HG03039 (cell line): Measurements from ENCODE around the gene APCDD1L.

ENCODE experiments used
- ATAC-seq: cut with Tn5 transposase; IDR thresholded peaks from one replicate; pipeline ENCODE4 v1.9.1; 2021; ENCODE audit warnings: mild to moderate bottlenecking, moderate library complexity; ENCODE audit not compliant: unreplicated experiment

Gene APCDD1L

DNA sequence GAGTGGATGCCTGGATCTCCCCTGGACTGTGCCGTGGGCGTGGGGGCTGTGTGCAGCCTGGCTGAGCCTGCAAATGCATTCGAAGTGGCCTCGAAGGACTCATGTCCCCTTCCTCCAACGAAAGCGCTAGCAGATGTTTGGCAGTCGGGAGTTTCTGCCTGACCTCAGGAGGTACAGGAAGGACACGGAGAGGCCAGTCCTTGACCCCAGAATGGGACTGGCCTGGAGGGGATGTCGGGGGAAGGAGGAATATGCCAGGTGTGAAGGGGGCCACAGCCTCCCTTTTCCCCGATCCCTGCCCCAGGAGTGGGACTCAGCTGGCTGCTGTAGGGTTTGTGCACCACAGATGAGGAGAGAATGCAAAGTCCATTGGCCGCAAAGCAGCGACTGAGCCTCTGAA lies 45.6 kb downstream of the APCDD1L start:
- ATAC-seq, result no peak

DNA sequence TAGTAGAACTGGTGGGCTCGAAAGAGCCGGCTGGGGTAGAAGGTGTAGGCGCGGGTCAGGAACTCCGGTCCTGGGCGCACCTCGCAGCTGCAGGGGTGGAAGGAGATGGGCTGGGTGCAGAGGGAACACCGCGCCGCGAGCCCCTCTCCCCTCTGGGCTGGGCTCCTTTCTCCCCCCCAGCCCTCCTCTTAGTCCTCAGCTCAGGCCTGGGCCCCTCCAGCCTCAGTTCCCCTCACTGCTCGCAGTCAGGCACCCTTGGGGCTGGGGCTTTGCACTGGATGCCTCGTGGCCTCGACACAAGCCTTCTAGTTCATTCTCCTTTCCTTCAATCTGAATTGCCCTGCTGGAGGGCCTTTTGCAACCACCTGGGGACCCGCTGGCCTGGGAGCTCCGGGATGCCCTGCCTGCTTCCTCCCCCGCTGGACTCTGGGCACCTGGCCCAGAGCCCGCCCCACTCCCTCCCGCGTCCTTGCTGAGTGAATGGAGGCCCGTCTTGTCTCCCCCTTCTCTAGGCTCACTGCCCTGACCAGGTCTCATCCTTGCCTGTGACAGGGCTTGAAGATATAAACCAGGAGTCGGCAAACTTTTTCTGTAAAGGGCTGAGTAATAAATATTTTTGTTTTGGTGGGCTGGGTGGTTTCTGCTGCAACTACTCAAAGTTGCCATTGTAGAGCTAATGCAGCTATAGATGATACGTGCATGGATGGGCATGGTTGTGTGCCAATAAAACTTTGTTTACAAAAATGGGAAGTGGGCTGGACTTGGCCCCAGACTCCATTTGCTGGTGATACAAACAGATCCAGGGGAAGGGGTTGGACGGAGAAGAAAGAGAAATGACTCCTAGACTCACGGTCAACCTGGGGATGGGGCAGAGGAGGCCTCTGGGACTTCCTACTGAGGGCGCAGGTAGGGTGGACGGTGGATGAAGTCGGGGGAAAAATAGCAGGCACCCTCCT lies 47.3 kb downstream of the APCDD1L start:
- no peak for ATAC-seq

- no peak for ATAC-seq
These were observed 48.2 kb downstream of the APCDD1L start for GRCh38 chr20:58466729-58467571.

- no peak for ATAC-seq
These were observed 49.0 kb downstream of the APCDD1L start for GRCh38 chr20:58466095-58466708.

DNA sequence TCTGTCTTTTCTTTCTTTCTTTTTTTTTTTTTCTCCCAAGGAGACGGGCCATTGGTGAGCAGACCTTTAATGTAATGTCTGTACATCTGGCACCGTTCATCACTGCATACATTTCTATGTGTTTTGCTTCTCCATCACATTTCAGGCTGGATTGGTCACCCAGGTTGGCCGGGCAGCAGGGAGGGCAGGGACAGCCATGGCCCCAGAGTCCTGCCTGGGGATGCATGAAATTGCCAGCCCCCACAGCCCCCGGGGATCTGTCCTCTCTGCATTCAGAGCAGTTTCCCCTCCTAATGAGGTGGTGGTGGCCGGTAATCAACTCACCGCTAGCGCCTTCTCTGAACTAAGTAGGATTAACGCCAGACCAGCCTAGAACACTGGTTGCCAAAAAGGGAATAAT lies 50.4 kb downstream of the APCDD1L start:
- no peak for ATAC-seq

DNA sequence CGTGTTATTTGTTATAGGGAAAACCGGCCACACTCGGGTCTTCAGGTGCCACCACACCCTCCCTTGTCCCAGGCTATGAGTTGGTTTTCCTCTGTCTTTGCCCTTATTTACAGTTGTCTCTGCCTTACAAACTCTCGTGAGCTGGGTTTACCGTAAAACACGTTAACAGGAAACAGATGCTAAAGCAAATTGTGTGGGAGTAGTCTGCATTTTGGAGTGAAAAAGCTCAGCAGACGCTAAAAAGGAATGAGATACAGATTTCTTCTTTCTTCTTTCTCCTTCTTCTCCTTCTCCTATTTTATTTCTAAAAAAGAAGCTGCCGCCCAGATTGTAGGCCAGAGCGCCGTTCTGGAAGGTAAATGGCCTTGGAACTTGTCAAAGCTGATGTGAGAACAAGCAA lies 51.9 kb downstream of the APCDD1L start:
- no peak for ATAC-seq

DNA sequence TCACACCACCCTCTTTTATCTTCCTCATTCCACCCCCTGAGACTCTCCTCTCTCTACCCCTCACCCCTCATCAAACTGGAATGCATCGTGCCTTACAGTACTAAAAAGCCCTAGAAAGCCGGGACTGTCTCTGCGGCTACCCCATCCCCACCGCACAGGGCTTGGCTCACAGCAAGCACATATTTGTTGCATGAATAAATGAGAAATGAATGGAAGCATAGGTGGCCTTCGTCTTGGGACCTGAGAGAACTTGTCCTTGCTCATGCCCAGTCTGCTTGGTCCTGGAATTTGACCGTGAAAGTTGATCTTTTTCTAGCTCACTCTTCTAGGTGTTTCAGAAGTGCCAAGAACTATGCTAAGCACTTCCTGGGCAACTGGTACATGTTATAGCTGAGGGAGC lies 53.3 kb downstream of the APCDD1L start:
- no peak for ATAC-seq

DNA sequence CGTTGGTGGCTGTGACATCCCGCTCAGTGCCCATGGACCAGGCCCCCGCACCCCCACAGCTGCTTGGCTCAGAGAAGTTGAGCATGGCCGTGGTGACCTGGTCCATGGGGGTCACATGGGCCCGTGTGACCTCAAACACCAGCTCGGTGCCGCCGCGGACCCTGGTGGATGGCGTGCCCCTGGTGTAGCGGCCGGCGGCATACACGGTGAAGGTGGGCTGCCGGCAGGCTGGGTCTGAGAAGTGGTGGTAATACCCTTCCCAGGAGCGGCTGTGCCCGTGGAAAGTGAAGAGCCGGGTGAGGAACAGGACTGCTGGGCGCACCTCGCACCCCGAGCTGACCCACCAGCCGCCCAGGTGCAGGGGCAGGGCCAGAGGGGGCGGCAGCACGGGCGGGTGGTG lies 54.1 kb downstream of the APCDD1L start:
- ATAC-seq, result no peak

DNA sequence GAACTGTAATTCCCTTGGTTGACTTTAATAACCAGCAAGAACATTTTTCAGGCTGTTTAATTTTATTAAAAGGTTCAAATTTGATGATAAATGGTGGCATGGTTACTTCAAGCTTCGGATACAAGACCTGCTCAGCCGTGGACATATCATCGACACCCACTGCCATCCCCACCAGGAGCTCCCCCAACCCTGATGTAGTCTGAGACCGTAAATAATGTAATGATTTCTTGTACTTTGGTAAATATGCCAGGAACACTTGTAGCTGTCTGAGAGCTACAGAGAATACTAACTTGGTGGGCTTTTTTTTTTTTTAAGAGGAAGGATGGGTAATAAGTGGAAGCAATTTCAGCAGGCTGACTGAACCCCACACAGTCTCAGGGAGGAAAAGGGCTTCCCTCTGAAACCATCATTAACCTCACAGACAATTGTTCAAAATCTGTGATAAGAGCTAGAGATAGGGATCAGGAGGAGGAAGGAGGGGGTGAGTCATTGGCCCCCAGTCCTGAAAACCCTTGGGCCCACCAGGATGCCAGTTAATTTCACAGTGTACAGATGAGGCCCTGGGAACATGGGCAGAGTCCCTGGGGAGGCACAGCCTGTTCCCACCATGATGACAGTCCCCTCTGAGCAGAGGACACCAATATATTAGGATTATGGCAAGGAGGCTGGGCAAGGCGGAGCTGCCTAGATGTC lies 56.0 kb downstream of the APCDD1L start:
- ATAC-seq, result peak; percentile 17

- peak; percentile 90 for ATAC-seq
These were observed 56.7 kb downstream of the APCDD1L start for GRCh38 chr20:58458342-58459057.

GRCh38 chr20:58457083-58457695 lies 58.0 kb downstream of the APCDD1L start:
- no peak for ATAC-seq

- ATAC-seq, result no peak
These were observed 60.7 kb downstream of the APCDD1L start for GRCh38 chr20:58454460-58454859.

- no peak for ATAC-seq
These were observed 61.8 kb downstream of the APCDD1L start for GRCh38 chr20:58453391-58453790.

DNA sequence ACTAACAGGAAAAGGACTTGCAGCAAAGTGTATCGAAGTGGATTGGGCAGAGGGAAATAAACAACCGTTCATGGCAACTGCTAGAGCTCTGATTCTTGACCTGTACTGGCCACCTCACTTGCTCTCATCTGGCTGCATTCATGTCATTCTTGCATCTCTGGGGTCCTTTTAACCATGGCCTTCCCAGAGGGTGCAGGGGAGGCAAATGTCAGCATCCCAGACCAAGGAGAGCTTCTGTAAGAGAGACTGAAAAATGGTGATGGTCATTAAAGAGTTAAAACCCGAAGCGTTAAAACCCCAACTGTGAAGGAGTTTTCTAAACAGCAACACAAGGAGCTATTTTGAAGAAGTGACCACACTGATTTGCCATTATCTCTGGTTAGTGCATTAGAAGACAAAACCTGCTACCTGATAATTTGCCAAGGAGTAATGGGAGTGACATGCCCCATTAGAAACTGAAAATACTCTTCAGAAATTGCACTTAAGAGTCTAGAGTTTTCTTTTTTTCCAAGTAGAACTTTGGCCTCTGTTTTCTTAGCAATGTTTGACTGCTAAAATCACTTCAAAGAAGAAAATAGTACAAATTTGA lies 62.4 kb downstream of the APCDD1L start:
- ATAC-seq, result no peak

DNA sequence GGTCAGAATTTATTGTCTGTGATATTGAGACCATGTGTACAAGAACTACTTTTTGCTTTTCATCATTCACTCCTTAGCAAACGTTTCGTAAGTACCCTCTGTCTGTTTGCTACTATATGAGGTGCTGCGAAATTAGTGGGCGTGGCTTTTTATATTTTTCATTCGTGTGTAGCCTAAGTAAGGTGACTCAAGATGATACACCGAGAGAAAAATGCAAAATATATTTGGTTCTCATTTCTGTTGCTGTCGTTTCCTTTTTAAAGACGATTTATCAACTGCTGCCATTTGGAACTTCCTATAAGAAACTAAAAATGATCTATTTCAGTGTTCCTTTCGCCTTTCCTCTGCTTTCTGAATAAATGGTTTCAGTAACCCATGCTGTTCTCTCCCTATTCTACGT lies 64.9 kb downstream of the APCDD1L start:
- no peak for ATAC-seq

DNA sequence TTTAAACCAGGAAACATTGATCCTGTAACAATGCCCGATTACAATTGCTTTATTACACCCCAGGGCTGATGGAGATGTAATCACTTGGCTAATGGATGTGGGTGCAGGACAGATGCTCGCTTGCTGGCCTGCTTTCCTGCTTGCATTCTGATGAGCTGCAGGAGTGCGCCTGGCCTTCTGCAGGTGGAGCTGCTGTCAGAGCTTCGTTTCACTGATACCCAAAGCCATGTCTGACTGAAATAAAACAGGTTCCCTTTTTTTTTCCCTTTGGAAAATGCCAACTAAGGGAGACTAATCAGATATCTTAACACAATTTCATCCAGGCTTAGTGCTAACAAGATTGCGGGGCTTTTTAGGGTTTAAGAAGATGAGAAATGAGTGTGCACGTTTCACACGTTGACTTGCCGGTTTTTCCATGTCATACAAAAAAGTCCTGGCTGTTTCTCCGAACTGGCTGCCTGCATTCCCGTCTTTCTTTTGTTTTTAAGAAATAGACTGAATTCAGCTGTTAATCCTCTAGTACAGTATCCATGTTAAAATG lies 65.4 kb downstream of the APCDD1L start:
- no peak for ATAC-seq

DNA sequence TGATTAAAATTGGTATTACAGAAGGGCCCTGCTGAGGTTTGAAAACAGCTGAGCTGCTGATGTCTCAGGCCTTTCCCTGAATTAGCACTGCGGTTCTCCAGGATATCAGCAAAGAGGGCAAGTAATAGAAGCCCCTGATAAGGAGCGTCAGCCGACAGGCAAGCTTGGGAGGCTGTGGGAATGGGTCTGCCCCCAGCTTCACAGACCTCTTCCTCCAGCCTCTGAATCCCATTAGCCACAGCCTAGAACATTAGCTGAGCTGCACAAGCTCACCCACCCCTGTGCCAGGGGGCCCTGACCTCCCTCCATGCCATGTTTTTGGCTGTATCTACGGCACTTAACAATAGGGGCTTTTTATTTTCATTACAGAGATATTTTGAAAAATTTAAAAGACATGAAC lies 66.2 kb downstream of the APCDD1L start:
- no peak for ATAC-seq

GRCh38 chr20:58447511-58448391 lies 67.4 kb downstream of the APCDD1L start:
- no peak for ATAC-seq
